NCI-H345 (cell line): Measurements from ENCODE around the gene ZNF263.
"Not testable (repeated sequence)": the region's sequence is repeated elsewhere in the genome, so short reads cannot be mapped to it uniquely, and the experiment has no call there.

Experiments used
- DNase-seq: peaks from one replicate; lab custom pipeline; 2025; lab: John Stamatoyannopoulos, UW

ZNF263 gene

GRCh38 chr16:3268294-3268693 lies 15.0 kb upstream of the ZNF263 start:
- no peak for DNase-seq

- not testable (repeated sequence) for DNase-seq
Observed at GRCh38 chr16:3270718-3271117, 12.6 kb upstream of the ZNF263 start.

GRCh38 chr16:3271281-3271680 lies 12.0 kb upstream of the ZNF263 start:
- DNase-seq = not testable (repeated sequence)

- DNase-seq = no peak
Observed at GRCh38 chr16:3274490-3274889, 8.8 kb upstream of the ZNF263 start.

- no peak for DNase-seq
Observed at GRCh38 chr16:3274947-3275346, 8.3 kb upstream of the ZNF263 start.

GRCh38 chr16:3276679-3277078 lies 6.6 kb upstream of the ZNF263 start:
- no peak for DNase-seq

- no peak for DNase-seq
Observed at GRCh38 chr16:3281222-3281820, 2.0 kb upstream of the ZNF263 start.

GRCh38 chr16:3282103-3282729 lies 1.1 kb upstream of the ZNF263 start:
- DNase-seq = peak; percentile 81

GRCh38 chr16:3283543-3284447 lies 504 bp downstream of the ZNF263 start:
- peak; percentile 45 for DNase-seq

GRCh38 chr16:3285131-3285530 lies 1.8 kb downstream of the ZNF263 start:
- no peak for DNase-seq

- no peak for DNase-seq
Observed at GRCh38 chr16:3289998-3290673, 6.8 kb downstream of the ZNF263 start.

GRCh38 chr16:3292604-3293003 lies 9.3 kb downstream of the ZNF263 start:
- DNase-seq = no peak

GRCh38 chr16:3295209-3295608 lies 11.9 kb downstream of the ZNF263 start:
- DNase-seq = no peak

GRCh38 chr16:3295783-3296182 lies 12.5 kb downstream of the ZNF263 start:
- DNase-seq = no peak

GRCh38 chr16:3304370-3304769 lies 21.1 kb downstream of the ZNF263 start:
- DNase-seq = no peak

GRCh38 chr16:3305109-3306068 lies 22.1 kb downstream of the ZNF263 start, which contains the start of the genes TIGD7 and ZNF75A:
Gene TIGD7, minus strand, starts transcription at chr16:3305430. Its CDS starts 4,816 bp downstream, at chr16:3300614.
Gene ZNF75A, plus strand, starts transcription at chr16:3305497. Its CDS starts 2,932 bp downstream, at chr16:3308429.
- DNase-seq = peak; percentile 85

GRCh38 chr16:3306078-3306477 lies 22.8 kb downstream of the ZNF263 start:
- DNase-seq = no peak

GRCh38 chr16:3311496-3311895 lies 28.2 kb downstream of the ZNF263 start:
- no peak for DNase-seq

GRCh38 chr16:3317315-3317999 lies 34.2 kb downstream of the ZNF263 start:
- DNase-seq = no peak

- DNase-seq = no peak
Observed at GRCh38 chr16:3321816-3322215, 38.5 kb downstream of the ZNF263 start.
